ENCODE results near the gene TXNRD1.

The TXNRD1 gene

DNA sequence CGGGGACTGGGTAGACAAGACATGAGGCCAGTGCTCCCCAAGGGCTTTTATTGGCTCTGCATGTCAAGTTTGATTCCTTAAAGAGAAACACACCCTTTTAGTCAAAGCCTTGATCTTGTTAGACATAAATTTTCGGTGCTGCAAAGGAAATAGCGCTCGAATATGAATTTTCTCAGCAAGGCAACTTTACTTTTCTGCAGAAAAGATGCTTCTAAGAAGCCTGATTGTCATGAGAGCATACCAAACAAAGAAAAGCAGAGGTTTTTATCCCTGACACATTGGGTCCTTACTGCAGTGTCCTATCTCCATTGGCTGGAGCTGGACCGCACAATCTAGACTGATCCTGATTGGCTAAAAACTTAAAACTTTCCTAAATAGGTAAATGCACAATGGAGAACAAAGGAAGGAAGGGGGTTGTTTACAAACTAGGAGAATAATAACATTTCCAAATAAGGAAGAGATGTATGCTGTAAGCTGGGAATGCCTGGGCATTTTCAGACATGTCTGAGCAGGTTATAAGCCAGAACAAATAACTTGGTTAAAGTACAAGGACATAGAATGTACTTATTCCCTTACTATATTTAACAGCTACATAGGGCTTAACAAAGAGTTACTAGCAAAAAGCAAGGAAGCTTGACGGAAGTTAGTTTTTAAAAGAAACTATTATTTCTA lies 17.2 kb downstream of the TXNRD1 start:
- Histone ChIP-seq H3K27me3 (no peaks in the 10 kb centered on the region), H3K9me3 (peaks cover 21% of the 10 kb centered on the region), H3K36me3 (no peaks in the 10 kb centered on the region), H3K27ac (no peak overlapping the region), H3K4me3 (ENCODE audit: low read depth in 1 of 2, low read length in 1 of 2) (no peak overlapping the region), H3K4me1 (ENCODE audit: control insufficient read depth in 1 of 2, insufficient read depth in 1 of 2, low read depth in 1 of 2, low read length in 1 of 2) (no peaks in the 10 kb centered on the region)
- TF ChIP-seq, protein P1, sequence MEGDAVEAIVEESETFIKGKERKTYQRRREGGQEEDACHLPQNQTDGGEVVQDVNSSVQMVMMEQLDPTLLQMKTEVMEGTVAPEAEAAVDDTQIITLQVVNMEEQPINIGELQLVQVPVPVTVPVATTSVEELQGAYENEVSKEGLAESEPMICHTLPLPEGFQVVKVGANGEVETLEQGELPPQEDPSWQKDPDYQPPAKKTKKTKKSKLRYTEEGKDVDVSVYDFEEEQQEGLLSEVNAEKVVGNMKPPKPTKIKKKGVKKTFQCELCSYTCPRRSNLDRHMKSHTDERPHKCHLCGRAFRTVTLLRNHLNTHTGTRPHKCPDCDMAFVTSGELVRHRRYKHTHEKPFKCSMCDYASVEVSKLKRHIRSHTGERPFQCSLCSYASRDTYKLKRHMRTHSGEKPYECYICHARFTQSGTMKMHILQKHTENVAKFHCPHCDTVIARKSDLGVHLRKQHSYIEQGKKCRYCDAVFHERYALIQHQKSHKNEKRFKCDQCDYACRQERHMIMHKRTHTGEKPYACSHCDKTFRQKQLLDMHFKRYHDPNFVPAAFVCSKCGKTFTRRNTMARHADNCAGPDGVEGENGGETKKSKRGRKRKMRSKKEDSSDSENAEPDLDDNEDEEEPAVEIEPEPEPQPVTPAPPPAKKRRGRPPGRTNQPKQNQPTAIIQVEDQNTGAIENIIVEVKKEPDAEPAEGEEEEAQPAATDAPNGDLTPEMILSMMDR (IDR thresholded peaks at IDR 0.05) = no peak

DNA sequence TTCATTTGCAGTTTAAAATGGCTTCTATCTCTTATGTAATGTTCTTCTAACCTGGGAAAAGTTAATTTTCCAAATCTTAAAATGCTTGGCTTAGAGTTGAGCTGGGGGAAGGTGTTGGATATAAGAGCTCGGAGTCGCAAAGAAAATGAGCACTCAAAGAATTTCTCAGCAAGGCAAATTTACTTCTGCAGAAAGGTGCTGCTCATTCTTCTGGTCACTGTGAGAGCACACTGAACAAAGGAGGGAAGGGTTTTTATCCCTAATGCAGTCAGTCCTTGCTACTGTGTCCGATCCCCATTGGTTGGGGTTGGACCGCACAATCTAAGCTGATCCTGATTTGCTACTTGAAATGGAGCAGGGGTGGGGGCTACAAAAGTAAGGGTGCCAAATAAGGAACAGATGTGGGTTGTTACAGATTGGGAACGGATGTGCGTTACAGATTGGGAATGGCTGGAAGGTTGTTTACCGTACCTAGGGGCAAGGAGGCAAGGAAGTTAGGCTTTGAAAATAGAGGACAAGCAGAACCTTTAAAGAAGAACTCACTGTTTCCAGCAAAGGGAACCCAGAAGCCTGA lies 19.4 kb downstream of the TXNRD1 start:
- TF ChIP-seq, protein P1 (IDR thresholded peaks at IDR 0.05) = no peak
- Histone ChIP-seq H3K36me3 (no peaks in the 10 kb centered on the region), H3K27me3 (no peaks in the 10 kb centered on the region), H3K4me3 (ENCODE audit: low read depth in 1 of 2, low read length in 1 of 2) (no peak overlapping the region), H3K4me1 (ENCODE audit: control insufficient read depth in 1 of 2, insufficient read depth in 1 of 2, low read depth in 1 of 2, low read length in 1 of 2) (no peaks in the 10 kb centered on the region), H3K9me3 (peaks cover 21% of the 10 kb centered on the region), H3K27ac (no peak overlapping the region)

DNA sequence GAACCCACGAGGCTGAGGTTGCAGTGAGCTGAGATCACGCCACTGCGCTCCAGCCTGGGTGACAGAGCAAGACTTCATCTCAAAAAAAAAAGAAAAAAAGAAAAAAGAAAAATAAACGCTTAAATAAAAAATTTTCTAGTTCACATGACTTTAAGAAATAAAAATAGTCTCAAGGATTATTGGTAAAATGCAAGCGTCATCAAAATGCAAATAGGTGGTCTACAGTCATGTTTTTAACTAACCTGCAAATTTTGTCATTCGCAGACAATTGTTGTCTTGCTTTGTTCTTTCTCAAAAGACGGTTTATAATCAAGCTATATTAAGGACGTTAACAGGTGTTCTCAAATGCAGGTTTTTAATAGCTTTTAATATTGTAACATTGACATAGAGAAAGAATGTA lies 22.4 kb downstream of the TXNRD1 start:
- no peak overlapping the region for H3K27ac ChIP-seq
- H3K4me1 ChIP-seq (ENCODE audit: control insufficient read depth in 1 of 2, insufficient read depth in 1 of 2, low read depth in 1 of 2, low read length in 1 of 2) = no peaks in the 10 kb centered on the region
- H3K27me3 ChIP-seq = no peaks in the 10 kb centered on the region
- no peak overlapping the region for H3K4me3 ChIP-seq (ENCODE audit: low read depth in 1 of 2, low read length in 1 of 2)
- H3K9me3 ChIP-seq = peaks cover 17% of the 10 kb centered on the region
- no peaks in the 10 kb centered on the region for H3K36me3 ChIP-seq
- TF ChIP-seq, protein P1 (IDR thresholded peaks at IDR 0.05) = no peak

DNA sequence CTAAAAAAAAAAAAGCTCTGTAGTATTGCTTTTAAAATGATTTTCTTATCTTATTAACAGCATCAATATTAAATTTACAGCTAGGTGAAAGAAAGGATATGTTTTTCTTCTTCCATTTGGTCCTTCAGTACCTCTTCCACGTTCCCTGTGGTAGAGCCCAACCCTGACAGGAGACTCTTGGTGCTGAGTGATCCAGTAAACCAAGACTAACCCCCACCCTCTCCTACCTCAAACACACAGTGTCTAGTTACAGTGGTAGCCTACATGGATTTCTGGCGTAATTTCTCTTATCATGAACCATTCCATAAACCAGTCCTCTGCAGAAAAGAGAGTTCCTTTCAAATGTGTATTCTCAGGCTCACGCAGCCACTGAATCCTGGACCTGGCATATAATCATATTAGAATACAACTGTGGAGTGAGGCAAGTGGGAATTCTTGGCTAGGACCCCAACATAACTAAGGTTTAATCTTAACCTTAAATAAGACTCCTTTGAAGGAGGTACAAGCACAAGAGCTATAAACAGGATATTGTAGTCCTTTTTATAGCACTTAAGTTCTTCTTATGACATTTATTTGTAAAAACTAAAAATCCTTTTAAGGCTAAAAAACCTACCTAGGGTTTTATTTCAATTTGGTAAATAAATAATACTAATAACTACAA lies 27.1 kb downstream of the TXNRD1 start:
- no peaks in the 10 kb centered on the region for H3K9me3 ChIP-seq
- H3K36me3 ChIP-seq = no peaks in the 10 kb centered on the region
- TF ChIP-seq, protein P1 (IDR thresholded peaks at IDR 0.05) = no peak
- H3K4me1 ChIP-seq (ENCODE audit: control insufficient read depth in 1 of 2, insufficient read depth in 1 of 2, low read depth in 1 of 2, low read length in 1 of 2) = no peaks in the 10 kb centered on the region
- no peaks in the 10 kb centered on the region for H3K27me3 ChIP-seq
- H3K27ac ChIP-seq = no peak overlapping the region
- H3K4me3 ChIP-seq (ENCODE audit: low read depth in 1 of 2, low read length in 1 of 2) = no peak overlapping the region

DNA sequence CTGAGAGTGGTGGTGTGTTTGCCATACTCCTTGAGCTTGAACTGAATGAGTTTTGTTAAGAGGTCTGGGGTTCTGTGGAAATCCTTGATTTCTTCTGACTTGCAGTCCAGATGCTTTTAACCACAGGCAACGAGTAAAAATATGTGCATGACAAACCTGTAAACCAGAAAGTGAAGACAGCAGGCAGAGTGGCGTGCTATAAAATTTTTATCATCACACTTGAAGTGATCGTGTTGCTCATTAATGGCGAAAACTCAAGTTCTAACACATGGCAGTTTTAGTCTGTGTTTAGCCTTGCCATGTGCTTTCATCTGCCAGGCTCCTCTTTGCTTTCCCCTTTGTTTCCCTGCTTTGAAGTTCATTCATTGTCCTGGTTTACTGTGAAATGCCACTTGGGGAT lies 28.0 kb downstream of the TXNRD1 start:
- TF ChIP-seq, protein P1 (IDR thresholded peaks at IDR 0.05) = no peak
- Histone ChIP-seq H3K27me3 (no peaks in the 10 kb centered on the region), H3K4me1 (ENCODE audit: control insufficient read depth in 1 of 2, insufficient read depth in 1 of 2, low read depth in 1 of 2, low read length in 1 of 2) (no peaks in the 10 kb centered on the region), H3K27ac (no peak overlapping the region), H3K4me3 (ENCODE audit: low read depth in 1 of 2, low read length in 1 of 2) (no peak overlapping the region), H3K36me3 (no peaks in the 10 kb centered on the region), H3K9me3 (no peaks in the 10 kb centered on the region)

All from neutrophil (primary cell).